ENCODE results near the gene TMEM106C. TPM values are rescaled to one million over a fixed set of nuclear protein-coding genes. Genes with fewer than 3 reads are reported as not detected.

The TMEM106C gene
- total and polyA plus RNA-seq, 2 of the 13 experiments (the other 11 are each of a cell fraction or from before 2014, with no cell fraction given) = 132 to 192 TPM

DNA sequence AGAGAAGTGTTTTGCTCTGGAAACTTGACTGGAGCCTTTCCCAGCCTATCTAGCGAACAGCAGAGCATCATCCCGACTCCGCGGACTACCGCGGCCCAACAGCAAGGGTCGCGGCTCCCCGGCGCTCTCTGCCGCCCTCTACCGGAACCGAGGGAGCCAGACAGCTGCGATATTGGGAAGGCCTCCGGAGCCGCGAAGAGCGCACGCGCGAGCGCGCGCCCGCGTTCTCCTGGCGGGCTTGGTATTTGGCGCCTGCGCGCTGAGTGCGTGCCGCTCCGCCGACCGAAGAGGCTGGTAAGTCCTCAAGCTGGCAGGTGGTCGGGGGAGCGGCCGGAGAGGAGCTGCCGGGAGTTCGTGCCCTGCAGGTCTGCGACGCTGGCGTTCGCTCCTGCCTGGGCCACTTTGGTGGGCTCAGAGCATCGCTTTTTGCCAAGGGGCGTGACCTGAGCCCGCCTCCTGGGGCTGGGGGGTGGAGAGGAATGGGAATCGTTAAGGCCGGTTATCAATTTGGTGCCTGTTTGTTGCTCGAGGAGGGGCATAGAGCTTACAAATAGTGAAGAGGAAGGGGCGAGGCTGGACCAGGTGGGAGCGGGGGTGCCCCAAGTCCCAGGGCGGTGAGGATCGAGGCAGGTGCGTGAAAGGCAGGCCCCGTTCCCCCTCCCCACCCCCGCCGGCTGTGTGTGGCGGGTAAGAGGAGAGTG lies at the start of gene TMEM106C (continued):
- TF ChIP-seq DRAP1 (CRISPR knock-in tag; IDR thresholded peaks at IDR 0.05) = no peak
- TF ChIP-seq ZNF768 (CRISPR knock-in tag; IDR thresholded peaks at IDR 0.05) = no peak
- no peak for TF ChIP-seq TRAFD1 (CRISPR knock-in tag; IDR thresholded peaks at IDR 0.05; ENCODE audit: borderline replicate concordance)
- TF ChIP-seq ASH2L (IDR thresholded peaks at IDR 0.05; ENCODE audit: insufficient read length, low read depth, low read length) = no peak
- TF ChIP-seq BHLHE40 (IDR thresholded peaks at IDR 0.05; ENCODE audit: low read length) = no peak
- TF ChIP-seq GABPB1 (CRISPR knock-in tag; IDR thresholded peaks at IDR 0.05) = peak; percentile 71
- TF ChIP-seq MXD4 (CRISPR knock-in tag; IDR thresholded peaks at IDR 0.05) = peak; percentile 72; the same call in 1 of the 2 replicates
- no peak for TF ChIP-seq ZNF253 (CRISPR knock-in tag; IDR thresholded peaks at IDR 0.05; ENCODE audit: borderline replicate concordance)
- peak; percentile 79 for TF ChIP-seq YEATS2 (CRISPR knock-in tag; IDR thresholded peaks at IDR 0.05; ENCODE audit: borderline replicate concordance)
- TF ChIP-seq FOXO1 (CRISPR knock-in tag; IDR thresholded peaks at IDR 0.05) = no peak
- TF ChIP-seq ZNF230 (CRISPR knock-in tag; IDR thresholded peaks at IDR 0.05) = peak; percentile 81; the same call in 1 of the 2 replicates
- peak; percentile 82; the same call in 1 of the 2 replicates for TF ChIP-seq SALL1 (CRISPR knock-in tag; IDR thresholded peaks at IDR 0.05)
- TF ChIP-seq KMT2A (CRISPR knock-in tag; IDR thresholded peaks at IDR 0.05) = peak; percentile 67; the same call in 1 of the 2 replicates
- peak; percentile 76 for TF ChIP-seq RBFOX2 (IDR thresholded peaks at IDR 0.05; ENCODE audit: low read depth, low read length)
- TF ChIP-seq, protein P1, sequence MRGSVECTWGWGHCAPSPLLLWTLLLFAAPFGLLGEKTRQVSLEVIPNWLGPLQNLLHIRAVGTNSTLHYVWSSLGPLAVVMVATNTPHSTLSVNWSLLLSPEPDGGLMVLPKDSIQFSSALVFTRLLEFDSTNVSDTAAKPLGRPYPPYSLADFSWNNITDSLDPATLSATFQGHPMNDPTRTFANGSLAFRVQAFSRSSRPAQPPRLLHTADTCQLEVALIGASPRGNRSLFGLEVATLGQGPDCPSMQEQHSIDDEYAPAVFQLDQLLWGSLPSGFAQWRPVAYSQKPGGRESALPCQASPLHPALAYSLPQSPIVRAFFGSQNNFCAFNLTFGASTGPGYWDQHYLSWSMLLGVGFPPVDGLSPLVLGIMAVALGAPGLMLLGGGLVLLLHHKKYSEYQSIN (CRISPR knock-in tag; IDR thresholded peaks at IDR 0.05; ENCODE audit: borderline replicate concordance) = no peak
- no peak for TF ChIP-seq FOXK1 (CRISPR knock-in tag; IDR thresholded peaks at IDR 0.05; ENCODE audit: borderline replicate concordance, low read depth)
- no peak for TF ChIP-seq GATA4 (IDR thresholded peaks at IDR 0.05; ENCODE audit: borderline replicate concordance, low read depth)
- peak; percentile 48; the same call in 1 of the 2 replicates for TF ChIP-seq ZNF556 (CRISPR knock-in tag; IDR thresholded peaks at IDR 0.05; ENCODE audit: borderline replicate concordance)
- no peak for TF ChIP-seq SMARCE1 (IDR thresholded peaks at IDR 0.05; ENCODE audit: borderline replicate concordance)
- no peak for TF ChIP-seq STAT5B (CRISPR knock-in tag; IDR thresholded peaks at IDR 0.05)
- TF ChIP-seq ELF4 (CRISPR knock-in tag; IDR thresholded peaks at IDR 0.05; ENCODE audit: borderline replicate concordance) = no peak
- no peak for TF ChIP-seq ZNF280D (CRISPR knock-in tag; IDR thresholded peaks at IDR 0.05)
- TF ChIP-seq SIX1 (CRISPR knock-in tag; IDR thresholded peaks at IDR 0.05; ENCODE audit: borderline replicate concordance) = no peak
- TF ChIP-seq PHF5A (CRISPR knock-in tag; IDR thresholded peaks at IDR 0.05; ENCODE audit: low read depth, unreplicated experiment) = peak; percentile 26
- no peak for TF ChIP-seq XBP1 (CRISPR knock-in tag; IDR thresholded peaks at IDR 0.05)

Data from HepG2 (cell line).